Measurements from ENCODE around the gene ITPR2.

The ITPR2 gene

GRCh38 chr12:26704214-26704613 lies 128.8 kb downstream of the ITPR2 start:
- no peak overlapping the region for H3K27ac Mint-ChIP-seq
- H3K27me3 Mint-ChIP-seq (ENCODE audit: low read depth) = no peaks in the 10 kb centered on the region

GRCh38 chr12:26702741-26703140 lies 130.3 kb downstream of the ITPR2 start:
- H3K36me3 Mint-ChIP-seq (ENCODE audit: low read depth) = peaks cover 6% of the 10 kb centered on the region
- no peaks in the 10 kb centered on the region for H3K9me3 Mint-ChIP-seq
- no peaks in the 10 kb centered on the region for H3K4me1 Mint-ChIP-seq
- no peak overlapping the region for H3K4me3 Mint-ChIP-seq
- TF ChIP-seq CTCF (IDR thresholded peaks at IDR 0.05; ENCODE audit: unreplicated experiment in 3 of 3) = no peak
- no peak overlapping the region for H3K27ac Mint-ChIP-seq
- H3K27me3 Mint-ChIP-seq (ENCODE audit: low read depth) = no peaks in the 10 kb centered on the region

More at GRCh38 chr12:26704214-26704613, 128.8 kb downstream of the ITPR2 start:
- Mint-ChIP-seq H3K36me3 (ENCODE audit: low read depth) (peaks cover under 1% of the 10 kb centered on the region), H3K9me3 (no peaks in the 10 kb centered on the region), H3K4me3 (no peak overlapping the region), H3K4me1 (no peaks in the 10 kb centered on the region)
- no peak for TF ChIP-seq CTCF (IDR thresholded peaks at IDR 0.05; ENCODE audit: unreplicated experiment in 3 of 3)

- Mint-ChIP-seq H3K27me3 (ENCODE audit: low read depth) (no peaks in the 10 kb centered on the region), H3K36me3 (ENCODE audit: low read depth) (peaks cover 12% of the 10 kb centered on the region), H3K4me1 (no peaks in the 10 kb centered on the region), H3K4me3 (no peak overlapping the region), H3K27ac (no peak overlapping the region), H3K9me3 (no peaks in the 10 kb centered on the region)
- TF ChIP-seq CTCF (IDR thresholded peaks at IDR 0.05; ENCODE audit: unreplicated experiment in 3 of 3) = peak; percentile 65 to 79 (median 70)
These were observed 131.3 kb downstream of the ITPR2 start for GRCh38 chr12:26701604-26702215.

GRCh38 chr12:26700430-26700829 lies 132.6 kb downstream of the ITPR2 start:
- no peak overlapping the region for H3K4me3 Mint-ChIP-seq
- no peak for TF ChIP-seq CTCF (IDR thresholded peaks at IDR 0.05; ENCODE audit: unreplicated experiment in 3 of 3)
- H3K9me3 Mint-ChIP-seq = no peaks in the 10 kb centered on the region
- H3K27me3 Mint-ChIP-seq (ENCODE audit: low read depth) = no peaks in the 10 kb centered on the region
- no peak overlapping the region for H3K27ac Mint-ChIP-seq
- H3K4me1 Mint-ChIP-seq = no peaks in the 10 kb centered on the region
- H3K36me3 Mint-ChIP-seq (ENCODE audit: low read depth) = peaks cover 22% of the 10 kb centered on the region

GRCh38 chr12:26699237-26699636 lies 133.8 kb downstream of the ITPR2 start:
- no peak for TF ChIP-seq CTCF (IDR thresholded peaks at IDR 0.05; ENCODE audit: unreplicated experiment in 3 of 3)
- Mint-ChIP-seq H3K4me3 (no peak overlapping the region), H3K36me3 (ENCODE audit: low read depth) (peaks cover 26% of the 10 kb centered on the region), H3K27me3 (ENCODE audit: low read depth) (no peaks in the 10 kb centered on the region), H3K9me3 (no peaks in the 10 kb centered on the region), H3K27ac (no peak overlapping the region), H3K4me1 (no peaks in the 10 kb centered on the region)

- Mint-ChIP-seq H3K27me3 (ENCODE audit: low read depth) (no peaks in the 10 kb centered on the region), H3K4me1 (no peaks in the 10 kb centered on the region), H3K27ac (no peak overlapping the region), H3K4me3 (no peak overlapping the region), H3K36me3 (ENCODE audit: low read depth) (peaks cover 26% of the 10 kb centered on the region), H3K9me3 (no peaks in the 10 kb centered on the region)
- no peak for TF ChIP-seq CTCF (IDR thresholded peaks at IDR 0.05; ENCODE audit: unreplicated experiment in 3 of 3)
These were observed 134.8 kb downstream of the ITPR2 start for GRCh38 chr12:26698186-26698585.

Measured in nephron (organoid).